ENCODE measurements around the gene SNAPC2. TPM values are rescaled to one million over a fixed set of nuclear protein-coding genes. Genes with fewer than 3 reads are reported as not detected.
A peak's percentile ranks its signal among the peaks of the same experiment; 100 is the strongest.

The SNAPC2 gene
- total RNA-seq, 1 donor from 2014 or later: 30.5 TPM

GRCh38 chr19:7922836-7923195 is 2.7 kb downstream of the SNAPC2 start:
- Histone ChIP-seq H3K27me3 (no peaks in the 10 kb centered on the region), H3K4me3 (no peak overlapping the region), H3K9me3 (no peaks in the 10 kb centered on the region), H3K36me3 (peaks cover 6 to 18% of the 10 kb centered on the region in 2 donors), H3K27ac (no peak overlapping the region), H3K4me1 (peaks cover 29 to 50% of the 10 kb centered on the region in 2 donors)
- DNase-seq (ENCODE audit: low spot score in 2 of 2): no peak
- TF ChIP-seq, protein P1, sequence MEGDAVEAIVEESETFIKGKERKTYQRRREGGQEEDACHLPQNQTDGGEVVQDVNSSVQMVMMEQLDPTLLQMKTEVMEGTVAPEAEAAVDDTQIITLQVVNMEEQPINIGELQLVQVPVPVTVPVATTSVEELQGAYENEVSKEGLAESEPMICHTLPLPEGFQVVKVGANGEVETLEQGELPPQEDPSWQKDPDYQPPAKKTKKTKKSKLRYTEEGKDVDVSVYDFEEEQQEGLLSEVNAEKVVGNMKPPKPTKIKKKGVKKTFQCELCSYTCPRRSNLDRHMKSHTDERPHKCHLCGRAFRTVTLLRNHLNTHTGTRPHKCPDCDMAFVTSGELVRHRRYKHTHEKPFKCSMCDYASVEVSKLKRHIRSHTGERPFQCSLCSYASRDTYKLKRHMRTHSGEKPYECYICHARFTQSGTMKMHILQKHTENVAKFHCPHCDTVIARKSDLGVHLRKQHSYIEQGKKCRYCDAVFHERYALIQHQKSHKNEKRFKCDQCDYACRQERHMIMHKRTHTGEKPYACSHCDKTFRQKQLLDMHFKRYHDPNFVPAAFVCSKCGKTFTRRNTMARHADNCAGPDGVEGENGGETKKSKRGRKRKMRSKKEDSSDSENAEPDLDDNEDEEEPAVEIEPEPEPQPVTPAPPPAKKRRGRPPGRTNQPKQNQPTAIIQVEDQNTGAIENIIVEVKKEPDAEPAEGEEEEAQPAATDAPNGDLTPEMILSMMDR (IDR thresholded peaks at IDR 0.05): no peak
- intact Hi-C loops (cut with DNase I): loop anchor here (10.0 kb wide), 3 partner anchors 592 to 1862 kb away; partner anchors contain the start of gene ZNF414

DNA sequence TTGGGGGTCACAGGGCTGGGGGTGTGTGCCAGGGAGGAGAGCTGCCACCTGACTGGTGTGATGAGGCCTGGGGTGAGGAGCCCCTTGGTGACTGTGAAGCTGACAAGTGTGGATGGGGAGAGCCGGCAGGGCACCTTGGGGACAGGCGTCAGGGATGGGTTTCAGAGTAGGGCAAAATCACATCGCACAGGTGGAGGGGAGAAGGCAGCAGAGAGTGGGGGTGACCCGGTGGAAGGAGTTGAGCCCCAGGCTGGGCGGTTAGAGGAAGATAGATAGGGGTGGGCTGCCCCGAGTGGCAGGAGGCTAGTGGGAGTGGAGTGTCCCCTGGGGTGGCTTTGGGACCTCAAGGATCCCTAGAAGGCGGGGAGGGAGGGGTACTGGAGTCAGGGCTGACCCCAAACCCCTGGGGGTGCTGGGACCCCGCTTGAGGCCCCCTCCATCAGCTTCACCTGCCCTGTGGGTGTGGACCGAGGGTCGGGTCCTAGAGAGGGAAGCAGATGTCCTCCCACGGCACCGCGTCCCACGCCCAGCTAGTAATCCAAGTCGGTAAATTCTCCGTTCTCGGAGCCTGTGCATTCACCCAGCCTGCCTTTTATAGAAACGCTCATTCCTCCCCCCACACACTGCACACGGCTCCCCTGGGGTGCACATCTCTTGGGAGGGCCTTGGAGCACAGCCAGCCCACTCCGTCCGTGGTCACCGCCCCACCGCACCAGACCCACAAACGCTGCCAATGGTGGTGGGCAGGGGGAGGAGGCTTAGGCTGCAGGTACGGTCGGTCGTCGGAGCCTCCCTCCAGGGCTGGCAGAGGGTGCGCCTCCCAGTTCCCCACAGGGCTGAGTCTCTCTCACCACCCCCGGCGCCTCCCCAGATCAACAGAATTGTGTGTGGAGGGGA is 3.4 kb downstream of the SNAPC2 start:
- Histone ChIP-seq H3K4me1 (peaks cover 27 to 54% of the 10 kb centered on the region in 2 donors), H3K9me3 (no peaks in the 10 kb centered on the region), H3K36me3 (peaks cover 6 to 18% of the 10 kb centered on the region in 2 donors), H3K4me3 (no peak overlapping the region), H3K27me3 (no peaks in the 10 kb centered on the region), H3K27ac (no peak overlapping the region)
- DNase-seq (ENCODE audit: low spot score in 2 of 2): no peak
- TF ChIP-seq, protein P1 (IDR thresholded peaks at IDR 0.05): no peak
- intact Hi-C loops (cut with DNase I): loop anchor here (10.0 kb wide), 3 partner anchors 591 to 1861 kb away; partner anchors contain the start of gene ZNF414

DNA sequence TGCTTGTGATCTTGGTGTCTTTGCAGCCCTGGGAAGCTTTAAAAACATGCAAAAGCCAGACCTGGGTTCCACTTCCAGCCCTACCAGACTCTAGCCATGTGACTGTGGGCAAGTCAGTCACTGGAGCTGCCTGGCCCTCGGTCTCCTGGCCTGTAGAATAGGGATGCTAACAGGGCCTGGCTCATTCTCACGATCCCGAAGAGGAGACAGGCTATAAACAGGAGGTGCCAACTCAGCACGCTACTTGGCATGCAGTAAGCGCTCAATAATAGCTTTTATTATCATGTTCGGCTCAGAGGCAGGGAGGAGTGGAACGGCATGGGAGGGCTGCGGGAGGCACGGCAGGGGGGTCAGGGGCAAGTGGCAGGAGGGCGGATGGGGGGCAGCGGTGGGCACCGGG is 4.1 kb downstream of the SNAPC2 start:
- Histone ChIP-seq H3K27me3 (no peaks in the 10 kb centered on the region), H3K4me1 (peaks cover 31 to 59% of the 10 kb centered on the region in 2 donors), H3K9me3 (no peaks in the 10 kb centered on the region), H3K36me3 (peaks cover 6 to 18% of the 10 kb centered on the region in 2 donors), H3K4me3 (no peak overlapping the region), H3K27ac (no peak overlapping the region)
- intact Hi-C loops (cut with DNase I): loop anchor here (10.0 kb wide), 3 partner anchors 591 to 1861 kb away; partner anchors contain the start of gene ZNF414
- no peak for DNase-seq (ENCODE audit: low spot score in 2 of 2)
- TF ChIP-seq, protein P1 (IDR thresholded peaks at IDR 0.05): no peak

DNA sequence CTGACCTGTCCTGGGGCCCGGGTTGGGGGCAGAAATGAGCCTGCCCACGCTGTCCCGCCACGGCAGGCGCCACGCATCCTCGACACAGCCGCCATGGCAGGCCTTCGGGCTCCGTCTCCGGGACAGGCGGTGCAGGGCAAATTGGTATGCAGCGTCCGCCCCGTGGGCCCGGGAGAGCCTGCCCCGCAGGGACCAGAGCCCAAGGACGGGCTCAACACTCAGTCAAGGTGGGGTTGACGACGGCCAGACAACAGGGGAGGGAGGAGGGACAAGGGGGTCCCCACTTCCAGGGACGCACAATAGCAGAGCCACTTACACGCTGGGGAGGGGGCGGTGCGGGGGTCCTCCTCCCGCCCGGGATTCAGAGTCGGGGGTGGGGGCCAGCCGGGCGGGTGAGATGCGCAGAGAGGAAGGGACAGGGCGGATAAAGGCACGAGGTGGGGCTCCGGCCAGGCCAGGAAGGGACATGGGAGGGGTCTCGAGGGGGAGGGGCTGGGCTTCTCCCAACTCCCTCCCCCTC is 4.6 kb downstream of the SNAPC2 start:
- peaks cover 6 to 18% of the 10 kb centered on the region in 2 donors for H3K36me3 ChIP-seq
- peaks cover 34 to 61% of the 10 kb centered on the region in 2 donors for H3K4me1 ChIP-seq
- peak overlapping the region; percentile 69 to 73 for H3K4me3 ChIP-seq
- TF ChIP-seq, protein P1 (IDR thresholded peaks at IDR 0.05): no peak
- H3K27me3 ChIP-seq: no peaks in the 10 kb centered on the region
- intact Hi-C loops (cut with DNase I): loop anchor here (5.0 to 10.0 kb wide), 4 partner anchors 590 to 1860 kb away; partner anchors contain the start of genes ALKBH7 and ZNF414
- H3K9me3 ChIP-seq: no peaks in the 10 kb centered on the region
- H3K27ac ChIP-seq: no peak overlapping the region
- no peak for DNase-seq (ENCODE audit: low spot score in 2 of 2)

- no peak overlapping the region for H3K27ac ChIP-seq
Observed at GRCh38 chr19:7925171-7925851, 5.2 kb downstream of the SNAPC2 start.

More at GRCh38 chr19:7925171-7925851, 5.2 kb downstream of the SNAPC2 start:
- no peaks in the 10 kb centered on the region for H3K9me3 ChIP-seq
- TF ChIP-seq, protein P1 (IDR thresholded peaks at IDR 0.05): peak; percentile 67 to 79 (median 69)
- H3K4me1 ChIP-seq: peaks cover 32 to 63% of the 10 kb centered on the region in 2 donors
- peak overlapping the region; percentile 69 to 73 for H3K4me3 ChIP-seq
- DNase-seq (ENCODE audit: low spot score in 2 of 2): peak in 1 of 2 donors; percentile 84
- peaks cover 6 to 18% of the 10 kb centered on the region in 2 donors for H3K36me3 ChIP-seq
- H3K27me3 ChIP-seq: no peaks in the 10 kb centered on the region
- intact Hi-C loops (cut with DNase I): loop anchor here (5.0 to 10.0 kb wide), 4 partner anchors 589 to 1859 kb away; partner anchors contain the start of genes ALKBH7 and ZNF414
